Uterus (tissue), 2 donors: ENCODE results near the gene GLCE.

Experiments
- POLR2A ChIP-seq, 2 donors: fragments of 450-650 bp; IDR thresholded peaks; one replicate each; pipeline ENCODE4 v1.6.1; 2016; ENCODE audit warnings: antibody characterized with exemption in 2 of 2, mild to moderate bottlenecking in 1 of 2, moderate library complexity in 1 of 2
- TF ChIP-seq, protein P1 (sequence below), 4 experiments: fragments of 200-600 bp in 2 of 4; fragments of 450-650 bp in 2 of 4; sonication (generic) in 2 of 4; IDR thresholded peaks; one replicate each; pipeline ENCODE4 v1.5.1; 2016 to 2019; ENCODE audit warnings: antibody characterized with exemption in 4 of 4, mild to moderate bottlenecking in 2 of 4, moderate library complexity in 1 of 4

DNA sequence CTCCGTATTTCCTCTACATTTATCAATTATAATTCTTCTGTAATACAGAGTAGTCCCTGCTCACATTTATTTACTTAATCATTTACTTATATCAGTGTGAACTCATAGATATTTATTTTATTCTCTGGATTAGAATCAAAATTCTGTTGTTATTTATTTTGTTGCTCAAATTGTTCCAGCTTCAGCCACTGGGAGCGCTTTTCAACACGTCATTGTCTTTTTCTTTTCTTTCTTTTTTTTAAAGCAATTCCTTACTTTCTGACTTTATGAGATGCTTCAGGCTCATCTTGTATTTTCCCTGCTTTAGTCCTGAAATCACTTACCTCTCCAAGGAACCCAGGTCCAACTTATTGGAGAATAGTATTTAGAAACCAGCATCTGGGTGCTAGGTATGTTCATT is 53.4 kb downstream of the GLCE start:
- TF ChIP-seq, protein P1, sequence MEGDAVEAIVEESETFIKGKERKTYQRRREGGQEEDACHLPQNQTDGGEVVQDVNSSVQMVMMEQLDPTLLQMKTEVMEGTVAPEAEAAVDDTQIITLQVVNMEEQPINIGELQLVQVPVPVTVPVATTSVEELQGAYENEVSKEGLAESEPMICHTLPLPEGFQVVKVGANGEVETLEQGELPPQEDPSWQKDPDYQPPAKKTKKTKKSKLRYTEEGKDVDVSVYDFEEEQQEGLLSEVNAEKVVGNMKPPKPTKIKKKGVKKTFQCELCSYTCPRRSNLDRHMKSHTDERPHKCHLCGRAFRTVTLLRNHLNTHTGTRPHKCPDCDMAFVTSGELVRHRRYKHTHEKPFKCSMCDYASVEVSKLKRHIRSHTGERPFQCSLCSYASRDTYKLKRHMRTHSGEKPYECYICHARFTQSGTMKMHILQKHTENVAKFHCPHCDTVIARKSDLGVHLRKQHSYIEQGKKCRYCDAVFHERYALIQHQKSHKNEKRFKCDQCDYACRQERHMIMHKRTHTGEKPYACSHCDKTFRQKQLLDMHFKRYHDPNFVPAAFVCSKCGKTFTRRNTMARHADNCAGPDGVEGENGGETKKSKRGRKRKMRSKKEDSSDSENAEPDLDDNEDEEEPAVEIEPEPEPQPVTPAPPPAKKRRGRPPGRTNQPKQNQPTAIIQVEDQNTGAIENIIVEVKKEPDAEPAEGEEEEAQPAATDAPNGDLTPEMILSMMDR (IDR thresholded peaks at IDR 0.05) = no peak
- TF ChIP-seq POLR2A (IDR thresholded peaks at IDR 0.05) = no peak
